Measurements from ENCODE around the gene MAML2.

The MAML2 gene

DNA sequence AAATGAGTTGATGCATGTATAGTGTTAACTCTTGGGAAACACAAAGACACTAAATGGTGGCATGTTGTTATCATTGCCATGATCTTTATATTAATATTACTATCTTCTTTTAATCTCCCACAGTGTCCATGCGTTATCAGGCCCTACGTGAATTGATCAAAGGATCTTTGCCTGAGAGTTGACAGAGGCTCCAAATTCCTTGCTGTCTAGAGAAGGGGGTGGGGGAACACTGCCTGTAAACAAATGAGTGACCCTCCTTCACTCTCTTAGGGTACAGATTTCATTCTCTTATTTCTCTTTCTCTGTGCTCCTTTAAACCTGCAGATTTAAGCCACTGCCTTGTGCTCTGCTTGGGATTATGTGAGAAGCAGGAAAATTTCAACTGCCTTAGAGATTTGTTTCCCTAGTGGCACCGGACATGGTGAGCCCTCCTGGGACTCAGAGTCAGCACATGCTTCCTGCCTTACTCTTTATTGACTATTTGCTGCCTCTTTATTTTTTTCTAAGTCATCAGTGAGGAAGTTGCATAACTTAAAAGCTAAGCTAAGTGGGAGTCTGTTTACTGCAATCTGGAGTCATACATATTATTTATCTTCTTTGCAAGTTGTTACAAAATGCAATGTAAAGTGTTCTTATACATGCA, 122.9 kb downstream of the MAML2 start:
- Histone ChIP-seq H3K27ac (ENCODE audit: low read depth, low read length) (peak overlapping the region; percentile 13), H2BK15ac (replicated peaks; ENCODE audit: low read depth) (no peak overlapping the region), H3K4ac (ENCODE audit: low read depth, low read length) (no peak overlapping the region), H3K23ac (ENCODE audit: low read length) (no peak overlapping the region), H4K8ac (ENCODE audit: low read depth, low read length) (no peak overlapping the region), H3K79me2 (ENCODE audit: control insufficient read depth, insufficient read depth, low read length) (no peaks in the 10 kb centered on the region), H2BK120ac (ENCODE audit: low read depth, low read length) (no peak overlapping the region), H3K9ac (ENCODE audit: low read length) (no peak overlapping the region), H3K36me3 (ENCODE audit: control insufficient read depth, insufficient read depth, low read length) (no peaks in the 10 kb centered on the region), H3K4me2 (ENCODE audit: low read length) (no peak overlapping the region), H3K4me1 (ENCODE audit: control insufficient read depth, low read depth, low read length) (no peaks in the 10 kb centered on the region), H2AK5ac (ENCODE audit: low read length) (no peak overlapping the region), H4K5ac (ENCODE audit: low read length) (no peak overlapping the region), H2BK5ac (ENCODE audit: low read length) (no peak overlapping the region), H3K27me3 (ENCODE audit: insufficient read depth, low read length, poor library complexity) (no peaks in the 10 kb centered on the region), H3K79me1 (ENCODE audit: low read length) (no peaks in the 10 kb centered on the region), H3K18ac (ENCODE audit: low read length) (peak overlapping the region; percentile 80), H3K56ac (ENCODE audit: low read length) (no peak overlapping the region), H3K4me3 (ENCODE audit: low read length) (no peak overlapping the region)
- WGBS (ENCODE audit: extremely low coverage, insufficient coverage, low lambda C conversion rate), result no CpG with 5 or more reads among the region's 3 CpGs
- no peak for DNase-seq

DNA sequence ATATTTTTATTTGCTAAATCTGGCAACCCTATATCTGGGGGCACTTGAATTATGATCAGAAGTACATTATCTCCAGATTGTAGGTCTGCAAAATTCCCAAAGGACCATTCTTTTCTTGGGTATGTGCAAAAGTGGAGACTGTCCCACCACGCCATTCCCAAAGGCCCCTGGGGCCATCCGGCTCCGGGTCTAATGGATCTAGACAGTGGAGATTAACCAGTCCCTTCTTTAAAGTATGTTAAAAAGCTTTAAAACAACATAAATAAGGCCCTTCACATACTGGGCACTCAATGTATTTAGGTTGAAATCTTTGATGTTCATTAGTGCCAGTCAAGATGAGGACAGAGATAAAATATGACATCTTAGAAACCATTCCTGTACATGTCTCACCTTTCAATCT, 124.1 kb downstream of the MAML2 start:
- H3K4me2 ChIP-seq (ENCODE audit: low read length), result no peak overlapping the region
- peak overlapping the region; percentile 60 for H3K18ac ChIP-seq (ENCODE audit: low read length)
- H3K23ac ChIP-seq (ENCODE audit: low read length), result no peak overlapping the region
- no peaks in the 10 kb centered on the region for H3K36me3 ChIP-seq (ENCODE audit: control insufficient read depth, insufficient read depth, low read length)
- no peaks in the 10 kb centered on the region for H3K79me2 ChIP-seq (ENCODE audit: control insufficient read depth, insufficient read depth, low read length)
- no peak overlapping the region for H4K5ac ChIP-seq (ENCODE audit: low read length)
- WGBS (ENCODE audit: extremely low coverage, insufficient coverage, low lambda C conversion rate), result no CpG with 5 or more reads among the region's 3 CpGs
- no peaks in the 10 kb centered on the region for H3K79me1 ChIP-seq (ENCODE audit: low read length)
- H3K9ac ChIP-seq (ENCODE audit: low read length), result no peak overlapping the region
- H4K8ac ChIP-seq (ENCODE audit: low read depth, low read length), result no peak overlapping the region
- no peak for DNase-seq
- no peak overlapping the region for H2AK5ac ChIP-seq (ENCODE audit: low read length)
- H2BK5ac ChIP-seq (ENCODE audit: low read length), result no peak overlapping the region
- H2BK15ac ChIP-seq (replicated peaks; ENCODE audit: low read depth), result no peak overlapping the region
- no peak overlapping the region for H3K4ac ChIP-seq (ENCODE audit: low read depth, low read length)
- no peaks in the 10 kb centered on the region for H3K4me1 ChIP-seq (ENCODE audit: control insufficient read depth, low read depth, low read length)
- H2BK120ac ChIP-seq (ENCODE audit: low read depth, low read length), result no peak overlapping the region
- H3K4me3 ChIP-seq (ENCODE audit: low read length), result no peak overlapping the region
- H3K27me3 ChIP-seq (ENCODE audit: insufficient read depth, low read length, poor library complexity), result no peaks in the 10 kb centered on the region
- no peak overlapping the region for H3K27ac ChIP-seq (ENCODE audit: low read depth, low read length)
- H3K56ac ChIP-seq (ENCODE audit: low read length), result no peak overlapping the region

DNA sequence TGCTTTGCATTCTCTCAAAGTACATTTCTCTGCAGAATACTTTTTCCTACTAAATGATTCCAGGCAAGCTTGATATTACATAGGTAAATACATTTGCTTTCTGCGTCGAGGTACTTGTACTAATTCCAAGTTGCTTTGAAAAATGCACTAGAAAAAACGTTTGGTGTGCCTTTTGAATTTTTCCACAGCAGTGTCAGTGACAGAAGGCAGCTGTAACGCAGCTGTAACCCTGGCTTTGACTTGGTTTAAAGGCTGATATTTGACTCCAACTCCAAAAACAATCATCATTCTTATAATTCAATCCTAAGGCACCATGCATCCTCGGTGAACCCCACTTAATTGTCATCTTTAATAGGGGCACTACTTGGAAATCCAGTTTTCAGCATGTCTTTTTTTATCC, 125.0 kb downstream of the MAML2 start:
- Histone ChIP-seq H2BK120ac (ENCODE audit: low read depth, low read length) (no peak overlapping the region), H3K56ac (ENCODE audit: low read length) (no peak overlapping the region), H3K23ac (ENCODE audit: low read length) (no peak overlapping the region), H3K36me3 (ENCODE audit: control insufficient read depth, insufficient read depth, low read length) (no peaks in the 10 kb centered on the region), H2AK5ac (ENCODE audit: low read length) (no peak overlapping the region), H2BK5ac (ENCODE audit: low read length) (no peak overlapping the region), H4K5ac (ENCODE audit: low read length) (no peak overlapping the region), H3K18ac (ENCODE audit: low read length) (no peak overlapping the region), H3K79me2 (ENCODE audit: control insufficient read depth, insufficient read depth, low read length) (no peaks in the 10 kb centered on the region), H3K27ac (ENCODE audit: low read depth, low read length) (no peak overlapping the region), H3K4ac (ENCODE audit: low read depth, low read length) (no peak overlapping the region), H3K9ac (ENCODE audit: low read length) (no peak overlapping the region), H2BK15ac (replicated peaks; ENCODE audit: low read depth) (peak overlapping the region; percentile 57), H4K8ac (ENCODE audit: low read depth, low read length) (no peak overlapping the region), H3K4me3 (ENCODE audit: low read length) (no peak overlapping the region), H3K79me1 (ENCODE audit: low read length) (no peaks in the 10 kb centered on the region), H3K4me2 (ENCODE audit: low read length) (no peak overlapping the region), H3K27me3 (ENCODE audit: insufficient read depth, low read length, poor library complexity) (no peaks in the 10 kb centered on the region), H3K4me1 (ENCODE audit: control insufficient read depth, low read depth, low read length) (peaks cover 2% of the 10 kb centered on the region)
- no CpG with 5 or more reads among the region's 5 CpGs for WGBS (ENCODE audit: extremely low coverage, insufficient coverage, low lambda C conversion rate)
- DNase-seq, result no peak

DNA sequence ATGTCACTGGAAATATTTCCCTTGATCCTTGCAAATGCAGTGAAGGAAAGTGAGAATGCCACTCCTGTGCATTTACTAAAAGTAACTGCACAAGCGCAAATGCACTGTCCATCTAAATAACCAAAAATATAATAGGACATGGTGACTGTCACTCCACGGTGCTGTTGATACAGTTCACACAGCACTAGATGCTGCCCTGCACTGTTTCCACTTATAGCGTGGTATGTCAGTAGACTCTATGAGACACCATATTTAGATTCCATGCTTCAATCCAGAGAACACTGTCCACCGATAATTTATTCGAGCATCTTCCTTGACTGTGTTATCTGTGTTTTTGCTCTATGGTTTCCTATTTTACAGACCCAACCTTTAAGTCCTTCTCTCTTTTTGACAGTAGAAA, 125.8 kb downstream of the MAML2 start:
- no peak overlapping the region for H3K27ac ChIP-seq (ENCODE audit: low read depth, low read length)
- peaks cover 6% of the 10 kb centered on the region for H3K4me1 ChIP-seq (ENCODE audit: control insufficient read depth, low read depth, low read length)
- H2AK5ac ChIP-seq (ENCODE audit: low read length), result no peak overlapping the region

DNA sequence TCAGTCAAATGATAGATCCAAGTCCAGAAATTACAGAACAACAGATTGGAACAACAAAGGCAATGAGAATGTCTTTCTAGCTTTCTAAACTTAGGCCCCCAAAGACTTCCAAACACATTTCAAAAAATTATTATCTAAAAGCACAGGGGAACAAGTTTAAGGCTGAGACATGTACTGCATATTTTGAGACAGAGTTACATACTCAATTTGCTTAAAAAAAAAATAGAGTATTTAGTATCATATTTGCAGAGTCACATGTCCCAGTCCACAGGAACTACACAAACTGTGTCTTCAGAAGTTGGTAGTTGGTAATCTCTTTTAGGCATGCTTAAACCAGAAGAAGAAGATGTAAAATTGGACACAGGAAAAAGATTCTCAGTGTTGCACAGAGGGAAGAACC, 127.2 kb downstream of the MAML2 start:
- H3K18ac ChIP-seq (ENCODE audit: low read length), result no peak overlapping the region
- H4K5ac ChIP-seq (ENCODE audit: low read length), result no peak overlapping the region
- H3K27ac ChIP-seq (ENCODE audit: low read depth, low read length), result no peak overlapping the region

More for the DNA sequence above, 125.8 kb downstream of the MAML2 start:
- Histone ChIP-seq H3K23ac (ENCODE audit: low read length) (no peak overlapping the region), H3K56ac (ENCODE audit: low read length) (no peak overlapping the region), H3K4me3 (ENCODE audit: low read length) (no peak overlapping the region), H4K5ac (ENCODE audit: low read length) (no peak overlapping the region), H2BK5ac (ENCODE audit: low read length) (no peak overlapping the region), H3K18ac (ENCODE audit: low read length) (no peak overlapping the region), H3K27me3 (ENCODE audit: insufficient read depth, low read length, poor library complexity) (no peaks in the 10 kb centered on the region), H3K79me2 (ENCODE audit: control insufficient read depth, insufficient read depth, low read length) (no peaks in the 10 kb centered on the region), H2BK15ac (replicated peaks; ENCODE audit: low read depth) (peak overlapping the region; percentile 29), H3K9ac (ENCODE audit: low read length) (no peak overlapping the region), H2BK120ac (ENCODE audit: low read depth, low read length) (no peak overlapping the region), H3K79me1 (ENCODE audit: low read length) (no peaks in the 10 kb centered on the region), H4K8ac (ENCODE audit: low read depth, low read length) (no peak overlapping the region), H3K36me3 (ENCODE audit: control insufficient read depth, insufficient read depth, low read length) (no peaks in the 10 kb centered on the region), H3K4me2 (ENCODE audit: low read length) (no peak overlapping the region), H3K4ac (ENCODE audit: low read depth, low read length) (no peak overlapping the region)
- WGBS (ENCODE audit: extremely low coverage, insufficient coverage, low lambda C conversion rate), result no CpG with 5 or more reads among the region's 5 CpGs
- no peak for DNase-seq

More for the DNA sequence above, 127.2 kb downstream of the MAML2 start:
- no peak overlapping the region for H2AK5ac ChIP-seq (ENCODE audit: low read length)
- H3K36me3 ChIP-seq (ENCODE audit: control insufficient read depth, insufficient read depth, low read length), result no peaks in the 10 kb centered on the region
- no peak overlapping the region for H2BK5ac ChIP-seq (ENCODE audit: low read length)
- DNase-seq, result no peak
- H3K56ac ChIP-seq (ENCODE audit: low read length), result no peak overlapping the region
- no peaks in the 10 kb centered on the region for H3K79me2 ChIP-seq (ENCODE audit: control insufficient read depth, insufficient read depth, low read length)
- H3K27me3 ChIP-seq (ENCODE audit: insufficient read depth, low read length, poor library complexity), result no peaks in the 10 kb centered on the region
- H2BK120ac ChIP-seq (ENCODE audit: low read depth, low read length), result peak overlapping the region; percentile 85
- H3K4ac ChIP-seq (ENCODE audit: low read depth, low read length), result peak overlapping the region; percentile 75
- H2BK15ac ChIP-seq (replicated peaks; ENCODE audit: low read depth), result no peak overlapping the region
- no peak overlapping the region for H3K4me2 ChIP-seq (ENCODE audit: low read length)
- no peak overlapping the region for H3K4me3 ChIP-seq (ENCODE audit: low read length)
- peaks cover 8% of the 10 kb centered on the region for H3K4me1 ChIP-seq (ENCODE audit: control insufficient read depth, low read depth, low read length)
- no peaks in the 10 kb centered on the region for H3K79me1 ChIP-seq (ENCODE audit: low read length)
- H4K8ac ChIP-seq (ENCODE audit: low read depth, low read length), result no peak overlapping the region
- no peak overlapping the region for H3K9ac ChIP-seq (ENCODE audit: low read length)
- H3K23ac ChIP-seq (ENCODE audit: low read length), result no peak overlapping the region
